PC-3 (cell line): ENCODE results near the gene TERB2.

Source experiments
- EZH2phosphoT487 ChIP-seq: fragments of 300-600 bp; sonication (generic); IDR thresholded peaks from 2 replicates; pipeline ENCODE4 v1.6.1; 2018; ENCODE audit warnings: mild to moderate bottlenecking, antibody characterized with exemption, low read length, borderline replicate concordance
- TF ChIP-seq, protein P1 (sequence below): fragments of 300-600 bp; sonication (generic); conservative IDR thresholded peaks from 2 replicates; pipeline ENCODE4 v1.5.1; 2017; ENCODE audit warnings: antibody characterized with exemption, low read depth, mild to moderate bottlenecking, low read length

DNA sequence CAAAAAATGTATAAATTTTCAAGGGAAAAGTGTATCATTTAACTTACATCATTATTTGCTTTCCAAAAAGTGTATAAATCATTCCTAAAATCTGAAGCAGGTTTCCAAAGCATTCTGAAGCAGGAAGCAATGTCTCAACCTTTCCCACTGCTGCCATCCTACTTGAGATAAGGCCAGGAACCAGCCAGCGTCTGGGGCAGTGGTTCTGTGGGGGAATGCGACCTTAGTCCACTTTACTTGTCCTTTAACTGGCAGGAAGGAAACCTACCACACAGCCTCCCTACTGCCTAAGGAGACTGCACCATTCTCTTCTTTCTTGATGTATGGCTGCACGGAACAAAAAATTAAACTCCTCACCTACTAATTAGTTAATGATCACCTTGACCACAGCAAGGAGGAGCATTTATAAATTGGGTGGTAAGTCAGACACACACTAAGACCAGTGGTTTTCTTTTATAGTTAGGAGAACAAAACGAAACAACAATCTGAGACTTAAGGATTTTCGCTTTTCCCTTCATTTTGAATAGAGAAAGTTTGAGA, 70.2 kb downstream of the TERB2 start:
- TF ChIP-seq, protein P1, sequence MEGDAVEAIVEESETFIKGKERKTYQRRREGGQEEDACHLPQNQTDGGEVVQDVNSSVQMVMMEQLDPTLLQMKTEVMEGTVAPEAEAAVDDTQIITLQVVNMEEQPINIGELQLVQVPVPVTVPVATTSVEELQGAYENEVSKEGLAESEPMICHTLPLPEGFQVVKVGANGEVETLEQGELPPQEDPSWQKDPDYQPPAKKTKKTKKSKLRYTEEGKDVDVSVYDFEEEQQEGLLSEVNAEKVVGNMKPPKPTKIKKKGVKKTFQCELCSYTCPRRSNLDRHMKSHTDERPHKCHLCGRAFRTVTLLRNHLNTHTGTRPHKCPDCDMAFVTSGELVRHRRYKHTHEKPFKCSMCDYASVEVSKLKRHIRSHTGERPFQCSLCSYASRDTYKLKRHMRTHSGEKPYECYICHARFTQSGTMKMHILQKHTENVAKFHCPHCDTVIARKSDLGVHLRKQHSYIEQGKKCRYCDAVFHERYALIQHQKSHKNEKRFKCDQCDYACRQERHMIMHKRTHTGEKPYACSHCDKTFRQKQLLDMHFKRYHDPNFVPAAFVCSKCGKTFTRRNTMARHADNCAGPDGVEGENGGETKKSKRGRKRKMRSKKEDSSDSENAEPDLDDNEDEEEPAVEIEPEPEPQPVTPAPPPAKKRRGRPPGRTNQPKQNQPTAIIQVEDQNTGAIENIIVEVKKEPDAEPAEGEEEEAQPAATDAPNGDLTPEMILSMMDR: no peak
- TF ChIP-seq EZH2phosphoT487: no peak
